Left ventricle myocardium superior (tissue), 1 donor: ENCODE results near the gene ZBTB7A. TPM values are rescaled to one million over a fixed set of nuclear protein-coding genes. Genes with fewer than 3 reads are reported as not detected.

Experiments
- ATAC-seq: fragments of 200-7000 bp; cut with Tn5 transposase; one replicate; pipeline ENCODE4 v1.9.1; 2020; ENCODE audit warnings: mild to moderate bottlenecking, moderate library complexity
- DNase-seq: peaks from one replicate; pipeline ENCODE4 v3.0.0-alpha.2; 2020
- intact Hi-C: fragments of 100-400 bp; cut with micrococcal nuclease; formaldehyde crosslinking; loops from one replicate; pipeline ENCODE4 v1.11.0; 2022
- total RNA-seq: library from RNA; stranded (reverse); fragmentation: NEBNext Ultra II Directional; extraction: Animal tissue kit (Norgen Biotek cat#: 25700); gene quantifications from one replicate; pipeline ENCODE4 v1.2.1, GENCODE V29; 2021
- donor health status: DM: no; HTN: yes; CAD: no; lungs with severe emphysema.

Gene ZBTB7A
- total RNA-seq, 1 donor from 2014 or later = 35.2 TPM

GRCh38 chr19:4059453-4059871, 7.2 kb downstream of the ZBTB7A start:
- intact Hi-C loops = no loop called here
- ATAC-seq (no peak), DNase-seq (no peak)

DNA sequence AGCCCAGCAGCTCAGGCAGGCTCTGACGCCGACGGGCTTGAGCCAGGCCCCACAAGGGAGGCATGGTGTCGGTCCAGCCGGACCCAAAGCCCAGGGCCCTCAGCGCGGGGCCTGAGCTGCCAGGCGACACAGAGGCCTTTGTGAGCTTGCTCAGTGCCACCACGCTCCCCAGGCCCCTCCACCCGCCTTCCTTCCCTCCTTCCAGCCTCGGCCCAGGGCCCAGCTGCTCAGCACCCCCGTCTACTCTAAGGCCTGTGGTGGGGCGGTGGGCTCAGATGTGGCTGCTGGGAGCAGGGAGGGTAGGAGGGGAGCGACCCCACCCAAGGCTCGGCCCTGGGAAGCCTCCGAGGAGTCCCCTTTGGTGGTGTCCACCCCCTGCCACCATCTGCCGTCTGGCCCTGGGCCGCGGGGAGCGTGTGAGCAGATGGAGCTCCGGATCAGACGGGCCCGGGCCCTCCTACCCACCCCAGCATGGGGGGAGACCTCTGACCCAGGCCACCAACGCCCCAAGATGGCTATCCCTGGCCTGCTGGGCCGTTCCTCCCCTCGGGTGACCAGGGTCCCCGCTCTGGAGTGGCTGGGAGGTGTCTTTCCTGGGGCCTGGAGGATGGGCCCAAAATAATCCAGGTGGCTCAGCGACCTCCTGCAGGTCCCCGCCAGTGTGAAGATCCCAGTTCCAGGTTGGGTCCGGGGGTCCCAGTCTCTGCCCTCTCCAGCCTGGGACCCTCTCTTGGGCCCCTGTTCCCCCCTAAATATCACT, 7.8 kb downstream of the ZBTB7A start:
- ATAC-seq (peak; percentile 3), DNase-seq (no peak)
- intact Hi-C loops = no loop called here

- ATAC-seq = peak; percentile 66
These were observed 8.6 kb downstream of the ZBTB7A start for GRCh38 chr19:4057931-4058692.

GRCh38 chr19:4055209-4055552, 11.5 kb downstream of the ZBTB7A start:
- DNase-seq = no peak
- no peak for ATAC-seq
- intact Hi-C loops = no loop called here

More at GRCh38 chr19:4057931-4058692, 8.6 kb downstream of the ZBTB7A start:
- intact Hi-C loops = no loop called here
- DNase-seq = peak; percentile 88

DNA sequence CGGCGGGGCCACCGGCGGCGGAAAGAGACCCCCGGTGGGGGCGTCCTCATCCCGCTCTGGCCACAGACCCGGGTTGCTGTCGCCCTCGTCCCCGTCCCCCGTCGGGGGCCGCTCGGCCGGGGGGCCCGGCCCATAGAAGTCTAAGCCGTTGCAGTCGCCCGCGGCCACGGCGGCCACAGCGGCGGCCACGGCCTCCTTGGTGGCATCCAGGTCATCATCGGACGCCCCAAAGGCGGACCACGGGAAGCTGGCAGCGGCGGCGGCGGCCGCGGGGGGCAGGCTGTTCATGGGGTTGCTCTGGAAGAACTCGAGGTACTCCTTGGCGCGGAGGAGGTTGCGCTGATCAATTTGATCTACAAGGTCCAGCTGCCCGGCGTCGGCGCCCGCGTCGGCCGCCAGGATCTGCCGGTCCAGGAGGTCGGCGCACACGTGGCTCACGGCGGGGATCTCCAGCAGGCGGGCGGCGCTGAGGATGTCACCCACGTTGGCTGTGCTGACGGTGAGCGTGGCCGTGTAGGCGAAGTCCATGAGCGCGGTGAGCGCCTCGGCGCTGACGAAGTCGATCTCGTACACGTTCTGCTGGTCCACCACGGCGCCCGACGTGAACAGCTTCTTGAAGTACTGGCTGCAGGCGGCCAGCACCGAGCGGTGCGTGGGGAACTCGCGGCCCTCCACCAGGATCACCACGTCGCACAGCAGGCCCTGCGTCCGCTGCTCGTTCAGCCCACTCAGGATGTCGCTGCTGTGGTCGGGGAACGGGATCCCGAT, 12.1 kb downstream of the ZBTB7A start:
- DNase-seq = no peak
- no peak for ATAC-seq
- intact Hi-C loops = no loop called here

GRCh38 chr19:4053423-4054324, 13.0 kb downstream of the ZBTB7A start:
- intact Hi-C loops = no loop called here
- no peak for ATAC-seq
- no peak for DNase-seq

DNA sequence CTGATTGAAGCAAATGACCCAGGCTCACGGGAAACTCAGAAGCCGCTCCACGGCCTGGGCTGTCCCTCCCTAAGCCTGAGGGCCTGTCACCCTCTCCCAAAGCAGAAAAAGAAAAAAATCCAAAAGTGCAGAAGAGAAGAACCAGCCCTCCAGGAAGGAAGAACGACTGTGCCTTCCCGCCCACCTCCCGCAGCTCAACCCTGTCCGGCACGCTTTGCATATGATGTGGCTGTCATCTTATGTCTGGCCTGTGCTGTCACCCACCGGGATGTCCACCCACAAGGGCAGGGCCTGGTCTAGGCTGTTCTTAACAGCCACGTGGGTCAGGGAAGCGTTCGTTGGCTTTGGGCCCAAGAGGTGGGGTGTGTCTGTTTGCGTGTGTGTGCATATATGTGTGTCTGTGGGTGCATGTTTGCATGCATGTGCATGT, 13.7 kb downstream of the ZBTB7A start:
- intact Hi-C loops = no loop called here
- ATAC-seq = no peak
- DNase-seq = no peak

GRCh38 chr19:4052114-4052992, 14.3 kb downstream of the ZBTB7A start:
- peak; percentile 23 for ATAC-seq
- DNase-seq = peak; percentile 67
- intact Hi-C loops = no loop called here

DNA sequence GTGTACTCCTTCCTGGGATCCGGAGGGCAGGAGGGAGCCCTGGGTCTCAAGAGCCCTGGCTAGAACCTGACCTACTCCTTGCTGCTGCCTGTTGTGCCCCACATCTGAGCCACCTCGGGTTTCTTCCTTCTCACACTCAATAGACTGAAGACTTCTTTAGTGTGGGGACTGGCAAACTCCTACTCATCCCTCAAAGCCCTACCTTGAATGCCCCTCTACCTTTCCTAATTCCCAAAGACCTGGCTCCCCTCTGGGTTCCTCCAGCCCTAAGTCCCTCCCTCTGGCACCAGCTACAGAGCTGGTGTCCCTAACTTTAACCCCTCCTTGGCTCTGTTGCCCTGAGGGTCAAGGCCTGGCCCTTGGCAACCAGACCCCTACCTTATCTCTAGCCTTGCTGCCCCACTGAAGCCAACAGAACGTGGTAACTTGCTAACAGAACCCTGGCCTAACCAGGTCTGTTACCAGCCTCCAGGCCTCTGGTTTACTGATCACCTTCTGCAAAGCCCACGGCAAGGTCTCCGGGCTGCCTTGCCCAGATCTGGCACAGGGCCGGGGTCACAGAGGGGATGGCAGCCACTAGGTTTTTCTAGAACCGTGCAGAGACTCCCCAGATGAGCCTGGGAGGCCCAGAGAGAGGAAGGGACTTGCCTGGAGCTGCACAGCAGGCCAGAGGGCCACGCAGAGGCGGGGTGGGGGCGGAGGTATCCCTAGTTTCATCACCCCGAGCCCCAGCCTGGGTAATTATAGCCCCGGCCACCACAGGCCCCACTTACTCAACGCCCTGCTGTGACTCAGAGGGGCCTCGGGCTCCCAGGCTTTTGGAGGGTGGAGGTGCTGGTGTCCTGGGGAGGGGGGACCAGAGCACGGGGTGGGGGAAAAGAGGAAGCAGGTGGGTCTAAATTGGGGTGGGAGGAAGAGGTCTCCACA, 15.3 kb downstream of the ZBTB7A start:
- intact Hi-C loops = no loop called here
- DNase-seq (no peak), ATAC-seq (no peak)

- ATAC-seq (peak; percentile 84), DNase-seq (peak; percentile 83)
- intact Hi-C loops = no loop called here
These were observed 17.3 kb downstream of the ZBTB7A start for GRCh38 chr19:4049432-4049831.

DNA sequence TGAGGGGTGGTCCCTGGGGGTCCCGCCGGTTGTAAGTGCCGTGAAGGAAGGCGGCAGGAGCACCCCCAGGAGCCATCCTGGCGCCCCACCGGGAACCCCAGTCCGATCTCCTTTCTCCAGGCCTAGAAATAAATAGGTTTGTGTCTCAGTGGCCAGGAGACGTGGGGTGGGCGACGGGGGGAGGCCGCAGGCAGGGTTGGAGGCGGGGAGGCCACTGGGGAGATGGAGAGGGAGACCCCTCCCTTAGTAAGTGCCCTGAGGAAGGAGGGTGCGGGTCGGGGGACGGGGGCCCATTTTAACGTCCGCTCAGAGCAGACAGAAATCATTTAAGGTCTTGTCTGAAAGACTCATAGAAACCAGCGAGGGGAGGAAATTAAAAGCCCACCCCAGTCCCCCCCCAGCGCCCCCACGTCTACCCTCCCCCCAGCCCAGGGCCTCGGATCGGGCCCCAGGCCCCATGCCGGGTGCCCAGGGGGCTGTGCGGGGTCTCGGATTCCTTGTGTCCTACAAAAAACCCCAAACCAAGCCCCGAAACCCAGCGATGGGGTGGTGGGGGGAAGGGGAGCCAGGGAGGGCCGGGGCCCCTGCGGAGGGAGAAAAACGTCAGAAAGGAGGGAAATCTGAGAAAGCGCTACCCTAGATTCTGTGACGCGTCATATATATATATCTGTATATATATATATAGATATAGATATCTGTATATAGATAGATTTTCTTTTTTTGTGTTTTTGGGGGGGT, 19.6 kb downstream of the ZBTB7A start:
- DNase-seq (no peak), ATAC-seq (no peak)
- intact Hi-C loops = no loop called here

- DNase-seq = no peak
- intact Hi-C loops = no loop called here
- ATAC-seq = no peak
These were observed 20.4 kb downstream of the ZBTB7A start for GRCh38 chr19:4046362-4046691.

GRCh38 chr19:4045597-4046361, 20.9 kb downstream of the ZBTB7A start:
- intact Hi-C loops = no loop called here
- ATAC-seq (no peak), DNase-seq (no peak)

DNA sequence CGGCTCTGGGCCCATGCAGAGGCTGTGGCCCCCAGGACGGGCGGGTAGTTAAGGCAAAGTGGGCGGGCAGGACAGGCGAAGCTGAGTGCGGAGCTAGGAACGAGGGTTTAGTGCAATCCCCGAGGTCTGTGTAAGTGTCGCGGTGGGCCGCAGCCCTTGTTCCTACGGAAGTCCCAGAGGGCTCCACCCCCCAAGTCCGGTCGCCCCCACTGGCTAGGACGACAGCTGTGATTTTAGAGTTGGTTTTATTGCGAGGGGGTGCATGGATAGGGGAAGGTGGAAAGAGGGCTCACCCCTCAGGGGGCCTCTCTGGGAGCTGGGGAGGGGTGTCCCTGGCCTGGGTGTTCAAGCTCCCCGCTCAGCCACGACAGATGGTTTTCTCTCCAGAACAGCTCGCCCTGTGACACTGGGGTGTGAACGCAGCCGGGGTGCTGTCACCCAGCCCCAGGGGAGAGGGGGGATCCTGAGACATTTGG, 21.7 kb downstream of the ZBTB7A start:
- intact Hi-C loops = no loop called here
- DNase-seq (no peak), ATAC-seq (no peak)

DNA sequence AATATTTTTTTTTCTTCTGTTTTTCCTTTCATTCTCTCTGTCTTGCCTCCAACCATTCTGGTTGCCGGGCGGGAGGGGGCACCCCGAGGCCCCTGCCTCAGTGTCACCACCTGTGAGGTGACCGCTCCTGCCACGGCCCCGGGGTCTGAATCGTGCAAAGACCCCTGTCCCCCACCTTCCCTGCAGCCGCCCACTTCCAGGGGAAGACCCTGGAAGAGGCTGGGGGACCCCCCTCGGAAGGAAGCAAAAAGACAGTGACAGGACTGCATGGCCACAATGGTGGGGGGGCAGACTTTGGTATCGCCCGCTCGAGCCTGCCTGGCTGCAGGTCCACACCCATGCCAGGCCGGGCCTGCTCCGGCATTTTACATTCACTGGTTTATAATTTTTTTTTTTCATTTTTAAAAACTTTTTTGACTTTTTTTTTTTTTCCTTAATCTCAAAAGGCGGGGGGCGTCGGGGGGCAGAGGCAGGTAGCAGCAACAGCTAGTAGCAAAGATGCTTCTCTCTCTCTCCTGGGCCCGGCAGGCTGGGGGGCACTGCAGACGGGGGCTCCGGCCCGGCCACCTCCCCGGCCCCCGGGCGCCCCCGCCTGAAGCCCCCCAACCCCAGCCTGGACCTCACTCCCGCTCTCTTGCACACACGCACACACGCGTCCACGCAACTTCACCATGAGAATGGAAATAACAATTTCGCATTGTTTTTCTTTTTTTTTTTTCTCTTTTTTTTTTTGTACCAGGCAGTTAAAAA, 22.6 kb downstream of the ZBTB7A start:
- intact Hi-C loops = no loop called here
- ATAC-seq (no peak), DNase-seq (no peak)
